ENCODE measurements around the gene LDLRAD4. TPM values are rescaled to one million over a fixed set of nuclear protein-coding genes. Genes with fewer than 3 reads are reported as not detected.
"Not testable (repeated sequence)": the region's sequence is repeated elsewhere in the genome, so short reads cannot be mapped to it uniquely, and the experiment has no call there.

LDLRAD4 gene
- polyA plus RNA-seq, 4 donors: 10.4 to 20.6 (median 11.6) TPM

- no peak for DNase-seq (ENCODE audit: low read depth in 4 of 4, low spot score in 3 of 4)
These were observed 442.7 kb downstream of the LDLRAD4 start for GRCh38 chr18:13661051-13661778.

GRCh38 chr18:13661779-13662256, 443.3 kb downstream of the LDLRAD4 start:
- DNase-seq (ENCODE audit: low read depth in 4 of 4, low spot score in 3 of 4): no peak

GRCh38 chr18:13672657-13673056, 454.1 kb downstream of the LDLRAD4 start:
- no peak for DNase-seq (ENCODE audit: low read depth in 4 of 4, low spot score in 3 of 4)

- no peak for DNase-seq (ENCODE audit: low read depth in 4 of 4, low spot score in 3 of 4)
These were observed 457.9 kb downstream of the LDLRAD4 start for GRCh38 chr18:13676471-13676870.

- DNase-seq (ENCODE audit: low read depth in 4 of 4, low spot score in 3 of 4): not testable (repeated sequence)
These were observed 458.8 kb downstream of the LDLRAD4 start for GRCh38 chr18:13677350-13677749.

- DNase-seq (ENCODE audit: low read depth in 4 of 4, low spot score in 3 of 4): no peak
These were observed 462.1 kb downstream of the LDLRAD4 start for GRCh38 chr18:13680612-13681011.

- DNase-seq (ENCODE audit: low read depth in 4 of 4, low spot score in 3 of 4): no peak
These were observed 463.1 kb downstream of the LDLRAD4 start for GRCh38 chr18:13681701-13682100.

- DNase-seq (ENCODE audit: low read depth in 4 of 4, low spot score in 3 of 4): no peak
These were observed 466.0 kb downstream of the LDLRAD4 start for GRCh38 chr18:13684546-13684945.

GRCh38 chr18:13688191-13689136, 469.9 kb downstream of the LDLRAD4 start:
- DNase-seq (ENCODE audit: low read depth in 4 of 4, low spot score in 3 of 4): no peak

GRCh38 chr18:13690060-13690459, 471.5 kb downstream of the LDLRAD4 start:
- DNase-seq (ENCODE audit: low read depth in 4 of 4, low spot score in 3 of 4): not testable (repeated sequence)

GRCh38 chr18:13695337-13695736, 476.8 kb downstream of the LDLRAD4 start:
- DNase-seq (ENCODE audit: low read depth in 4 of 4, low spot score in 3 of 4): not testable (repeated sequence)

- DNase-seq (ENCODE audit: low read depth in 4 of 4, low spot score in 3 of 4): no peak
These were observed 478.4 kb downstream of the LDLRAD4 start for GRCh38 chr18:13696961-13697360.

GRCh38 chr18:13700153-13700552, 481.6 kb downstream of the LDLRAD4 start:
- DNase-seq (ENCODE audit: low read depth in 4 of 4, low spot score in 3 of 4): no peak

Other genes with a start within 250 kb of the LDLRAD4 start
- gene CEP192, start 227.4 kb upstream of the LDLRAD4 start, polyA plus RNA-seq (ENCODE audit: insufficient read length in 4 of 4): 10 to 100 TPM; 32.0 to 52.1 (median 37.5) TPM

Data from left renal pelvis (tissue), 4 donors.